Measurements from ENCODE around the gene SYTL4. TPM values are rescaled to one million over a fixed set of nuclear protein-coding genes. Genes with fewer than 3 reads are reported as not detected.

The SYTL4 gene
- polyA plus RNA-seq, 2 of the 4 experiments (the other 2 are of a cell fraction): 3.3 to 3.9 TPM

GRCh38 chrX:100710816-100711215 lies 21.1 kb downstream of the SYTL4 start:
- WGBS (ENCODE audit: missing lambda C conversion rate): 51% methylated on average over 3 of the region's 3 CpGs
- no peaks in the 10 kb centered on the region for H3K4me1 ChIP-seq
- TF ChIP-seq, protein P1, sequence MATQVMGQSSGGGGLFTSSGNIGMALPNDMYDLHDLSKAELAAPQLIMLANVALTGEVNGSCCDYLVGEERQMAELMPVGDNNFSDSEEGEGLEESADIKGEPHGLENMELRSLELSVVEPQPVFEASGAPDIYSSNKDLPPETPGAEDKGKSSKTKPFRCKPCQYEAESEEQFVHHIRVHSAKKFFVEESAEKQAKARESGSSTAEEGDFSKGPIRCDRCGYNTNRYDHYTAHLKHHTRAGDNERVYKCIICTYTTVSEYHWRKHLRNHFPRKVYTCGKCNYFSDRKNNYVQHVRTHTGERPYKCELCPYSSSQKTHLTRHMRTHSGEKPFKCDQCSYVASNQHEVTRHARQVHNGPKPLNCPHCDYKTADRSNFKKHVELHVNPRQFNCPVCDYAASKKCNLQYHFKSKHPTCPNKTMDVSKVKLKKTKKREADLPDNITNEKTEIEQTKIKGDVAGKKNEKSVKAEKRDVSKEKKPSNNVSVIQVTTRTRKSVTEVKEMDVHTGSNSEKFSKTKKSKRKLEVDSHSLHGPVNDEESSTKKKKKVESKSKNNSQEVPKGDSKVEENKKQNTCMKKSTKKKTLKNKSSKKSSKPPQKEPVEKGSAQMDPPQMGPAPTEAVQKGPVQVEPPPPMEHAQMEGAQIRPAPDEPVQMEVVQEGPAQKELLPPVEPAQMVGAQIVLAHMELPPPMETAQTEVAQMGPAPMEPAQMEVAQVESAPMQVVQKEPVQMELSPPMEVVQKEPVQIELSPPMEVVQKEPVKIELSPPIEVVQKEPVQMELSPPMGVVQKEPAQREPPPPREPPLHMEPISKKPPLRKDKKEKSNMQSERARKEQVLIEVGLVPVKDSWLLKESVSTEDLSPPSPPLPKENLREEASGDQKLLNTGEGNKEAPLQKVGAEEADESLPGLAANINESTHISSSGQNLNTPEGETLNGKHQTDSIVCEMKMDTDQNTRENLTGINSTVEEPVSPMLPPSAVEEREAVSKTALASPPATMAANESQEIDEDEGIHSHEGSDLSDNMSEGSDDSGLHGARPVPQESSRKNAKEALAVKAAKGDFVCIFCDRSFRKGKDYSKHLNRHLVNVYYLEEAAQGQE (IDR thresholded peaks at IDR 0.05): no peak
- TF ChIP-seq HMGXB4 (CRISPR knock-in tag; IDR thresholded peaks at IDR 0.05; ENCODE audit: borderline replicate concordance): no peak

DNA sequence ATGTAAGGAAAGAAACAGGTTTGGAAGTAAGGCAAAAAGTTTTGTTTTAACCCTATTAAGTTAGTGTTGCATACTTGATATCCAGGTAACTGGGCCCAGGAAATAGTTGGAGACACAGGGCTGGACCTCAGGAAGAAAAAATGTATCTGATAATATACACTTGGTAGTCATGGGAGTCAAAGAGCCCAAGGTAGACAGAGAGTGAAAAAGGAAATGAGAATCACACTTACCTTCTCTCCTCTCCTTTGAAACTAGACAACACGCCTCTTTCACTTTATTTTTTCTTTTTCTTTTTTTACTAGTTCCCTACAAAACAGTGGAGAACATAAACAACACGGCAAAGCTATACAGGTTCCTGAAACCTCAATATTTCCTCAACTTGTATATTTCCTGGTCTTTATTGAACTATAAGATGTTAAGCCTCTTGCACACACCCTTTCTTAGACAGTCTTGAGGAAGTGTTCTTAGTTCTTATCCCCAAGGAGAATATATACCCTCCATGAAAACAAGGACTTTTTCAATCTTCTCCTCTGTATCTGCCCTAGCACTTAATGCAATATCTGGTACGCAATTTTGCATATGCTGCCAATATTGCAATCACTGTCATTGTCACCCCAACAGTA lies 27.2 kb downstream of the SYTL4 start:
- no peak overlapping the region for H3K4me2 ChIP-seq
- no peak overlapping the region for H3K4me3 ChIP-seq
- FAIRE-seq (peak; percentile 77), ATAC-seq (no peak), DNase-seq (ENCODE audit: low read depth in 1 of 2, low spot score in 1 of 2) (no peak)
- no peak overlapping the region for H3K27ac ChIP-seq
- no peaks in the 10 kb centered on the region for H3K4me1 ChIP-seq
- POLR2A ChIA-PET: no interaction called here
- CTCF ChIA-PET: no interaction called here
- no peaks in the 10 kb centered on the region for H3K9me3 ChIP-seq
- TF ChIP-seq RCOR1 (IDR thresholded peaks at IDR 0.05; ENCODE audit: low read depth, low read length) (no peak), NPAS2 (CRISPR knock-in tag; IDR thresholded peaks at IDR 0.05; ENCODE audit: borderline replicate concordance) (no peak), ESRRA (IDR thresholded peaks at IDR 0.05; ENCODE audit: borderline replicate concordance, low read length) (no peak), HMGXB4 (CRISPR knock-in tag; IDR thresholded peaks at IDR 0.05; ENCODE audit: borderline replicate concordance) (no peak), POLR2A (IDR thresholded peaks at IDR 0.05; ENCODE audit: low read length) (no peak), ZFP36 (IDR thresholded peaks at IDR 0.05; ENCODE audit: borderline replicate concordance, partially characterized antibody) (no peak), HOXB5 (CRISPR knock-in tag; IDR thresholded peaks at IDR 0.05) (no peak), RARB (CRISPR knock-in tag; IDR thresholded peaks at IDR 0.05) (no peak), JUNB (IDR thresholded peaks at IDR 0.05) (no peak), GATA3 (IDR thresholded peaks at IDR 0.05; ENCODE audit: borderline replicate concordance) (no peak), MYC (IDR thresholded peaks at IDR 0.05; ENCODE audit: borderline replicate concordance, low read length) (no peak), SMC3 (IDR thresholded peaks at IDR 0.05) (no peak), MAFK (IDR thresholded peaks at IDR 0.05; ENCODE audit: partially characterized antibody) (no peak), RFX5 (IDR thresholded peaks at IDR 0.05) (no peak), BHLHE40 (IDR thresholded peaks at IDR 0.05; ENCODE audit: low read depth, low read length) (no peak), HDAC2 (IDR thresholded peaks at IDR 0.05) (no peak), EHMT2 (IDR thresholded peaks at IDR 0.05; ENCODE audit: low read depth) (no peak)
- TF ChIP-seq, protein P2, sequence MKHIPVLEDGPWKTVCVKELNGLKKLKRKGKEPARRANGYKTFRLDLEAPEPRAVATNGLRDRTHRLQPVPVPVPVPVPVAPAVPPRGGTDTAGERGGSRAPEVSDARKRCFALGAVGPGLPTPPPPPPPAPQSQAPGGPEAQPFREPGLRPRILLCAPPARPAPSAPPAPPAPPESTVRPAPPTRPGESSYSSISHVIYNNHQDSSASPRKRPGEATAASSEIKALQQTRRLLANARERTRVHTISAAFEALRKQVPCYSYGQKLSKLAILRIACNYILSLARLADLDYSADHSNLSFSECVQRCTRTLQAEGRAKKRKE (CRISPR knock-in tag; IDR thresholded peaks at IDR 0.05; ENCODE audit: low read depth): no peak
- TF ChIP-seq, protein P3, sequence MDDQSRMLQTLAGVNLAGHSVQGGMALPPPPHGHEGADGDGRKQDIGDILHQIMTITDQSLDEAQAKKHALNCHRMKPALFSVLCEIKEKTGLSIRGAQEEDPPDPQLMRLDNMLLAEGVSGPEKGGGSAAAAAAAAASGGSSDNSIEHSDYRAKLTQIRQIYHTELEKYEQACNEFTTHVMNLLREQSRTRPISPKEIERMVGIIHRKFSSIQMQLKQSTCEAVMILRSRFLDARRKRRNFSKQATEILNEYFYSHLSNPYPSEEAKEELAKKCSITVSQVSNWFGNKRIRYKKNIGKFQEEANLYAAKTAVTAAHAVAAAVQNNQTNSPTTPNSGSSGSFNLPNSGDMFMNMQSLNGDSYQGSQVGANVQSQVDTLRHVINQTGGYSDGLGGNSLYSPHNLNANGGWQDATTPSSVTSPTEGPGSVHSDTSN (IDR thresholded peaks at IDR 0.05): no peak
- WGBS (ENCODE audit: missing lambda C conversion rate): 48% methylated on average over 3 of the region's 3 CpGs

More at GRCh38 chrX:100710816-100711215, 21.1 kb downstream of the SYTL4 start:
- no peak for FAIRE-seq
- H3K4me2 ChIP-seq: no peak overlapping the region
- no peak overlapping the region for H3K4me3 ChIP-seq
- H3K27ac ChIP-seq: no peak overlapping the region
- no peaks in the 10 kb centered on the region for H3K9me3 ChIP-seq
- no peak for DNase-seq (ENCODE audit: low read depth in 1 of 2, low spot score in 1 of 2)
- ChIA-PET POLR2A (no interaction called here), CTCF (interaction anchor here (0.8 to 1.1 kb wide), 2 partner anchors 25 to 58 kb away, joined by 3 read pairs; no protein-coding TSS in a partner anchor)
- no peak for ATAC-seq
